H9 (cell line): ENCODE measurements around the gene UNC50. TPM values are rescaled to one million over a fixed set of nuclear protein-coding genes. Genes with fewer than 3 reads are reported as not detected.

ENCODE experiments used
- DNase-seq: peaks from one replicate; pipeline ENCODE4 v3.0.0-alpha.2; 2017
- H2AFZ ChIP-seq: one replicate; pipeline ENCODE4 v1.6.1; 2013; ENCODE audit warnings: mild to moderate bottlenecking, low read length, control low read depth, moderate library complexity
- H2AK5ac ChIP-seq: 2 replicates; pipeline ENCODE4 v1.6.1; 2013; ENCODE audit warnings: low read length, control low read depth, mixed read lengths; ENCODE audit not compliant: insufficient read length
- H2BK120ac ChIP-seq: one replicate; pipeline ENCODE4 v1.6.1; 2013; ENCODE audit warnings: low read depth, mild to moderate bottlenecking, low read length, control low read depth, inconsistent platforms; ENCODE audit not compliant: poor library complexity, severe bottlenecking
- H2BK12ac ChIP-seq: 2 replicates; pipeline ENCODE4 v1.6.1; 2013; ENCODE audit warnings: low read length, control low read depth, mixed read lengths, low read depth; ENCODE audit not compliant: insufficient read length
- H2BK15ac ChIP-seq: 2 replicates; pipeline ENCODE4 v1.6.1; 2013; ENCODE audit warnings: low read depth, low read length, control low read depth
- H2BK20ac ChIP-seq: one replicate; pipeline ENCODE4 v1.6.1; 2013; ENCODE audit warnings: low read depth, mild to moderate bottlenecking, low read length, control low read depth, inconsistent platforms; ENCODE audit not compliant: poor library complexity, severe bottlenecking
- H2BK5ac ChIP-seq: 2 replicates; pipeline ENCODE4 v1.6.1; 2013; ENCODE audit warnings: low read length, control low read depth, mixed read lengths; ENCODE audit not compliant: insufficient read length
- H3K14ac ChIP-seq: 2 replicates; pipeline ENCODE4 v1.6.1; 2013; ENCODE audit warnings: low read length, control low read depth; ENCODE audit not compliant: insufficient read depth
- H3K18ac ChIP-seq: 2 replicates; pipeline ENCODE4 v1.6.1; 2013; ENCODE audit warnings: low read depth, mild to moderate bottlenecking, mixed read lengths, low read length, control low read depth; ENCODE audit not compliant: insufficient read length
- H3K23ac ChIP-seq: 2 replicates; pipeline ENCODE4 v1.6.1; 2013; ENCODE audit warnings: low read length, control low read depth, mixed read lengths, low read depth; ENCODE audit not compliant: insufficient read length
- H3K23me2 ChIP-seq: 2 replicates; pipeline ENCODE4 v1.6.1; 2013; ENCODE audit warnings: low read depth, mild to moderate bottlenecking, mixed read lengths, low read length, control low read depth; ENCODE audit not compliant: insufficient read length, poor library complexity, severe bottlenecking
- H3K27ac ChIP-seq: 2 replicates; pipeline ENCODE4 v1.5.1; 2013; ENCODE audit warnings: low read length, control low read depth, mixed read lengths, low read depth; ENCODE audit not compliant: insufficient read length
- H3K27me3 ChIP-seq: 2 replicates; pipeline ENCODE4 v1.6.1; 2013; ENCODE audit warnings: low read length, control low read depth, inconsistent platforms; ENCODE audit not compliant: insufficient read depth
- H3K4ac ChIP-seq: 2 replicates; pipeline ENCODE4 v1.6.1; 2013; ENCODE audit warnings: low read depth, mild to moderate bottlenecking, control low read depth, inconsistent platforms, low read length, moderate library complexity
- H3K4me1 ChIP-seq: 2 replicates; pipeline ENCODE4 v1.6.1; 2013; ENCODE audit warnings: low read length, control low read depth, inconsistent platforms; ENCODE audit not compliant: insufficient read depth
- H3K4me2 ChIP-seq: 2 replicates; pipeline ENCODE4 v1.6.1; 2013; ENCODE audit warnings: low read length, control low read depth, mixed read lengths; ENCODE audit not compliant: insufficient read length, insufficient read depth
- H3K56ac ChIP-seq: 2 replicates; pipeline ENCODE4 v1.6.1; 2013; ENCODE audit warnings: low read depth, mild to moderate bottlenecking, mixed read lengths, low read length, control low read depth; ENCODE audit not compliant: insufficient read length
- H3K79me1 ChIP-seq: 2 replicates; pipeline ENCODE4 v1.6.1; 2013; ENCODE audit warnings: low read depth, mild to moderate bottlenecking, moderate library complexity, low read length, control low read depth, inconsistent platforms; ENCODE audit not compliant: insufficient read depth, poor library complexity, severe bottlenecking
- H3K79me2 ChIP-seq: 2 replicates; pipeline ENCODE4 v1.6.1; 2013; ENCODE audit warnings: low read length, control low read depth, inconsistent platforms; ENCODE audit not compliant: insufficient read depth
- H3K9ac ChIP-seq: 2 replicates; pipeline ENCODE4 v1.6.1; 2013; ENCODE audit warnings: low read length, control low read depth, mixed read lengths; ENCODE audit not compliant: insufficient read length; ENCODE audit errors: extremely low read depth
- H3K9me3 ChIP-seq: one replicate; pipeline ENCODE4 v1.6.1; 2013; ENCODE audit warnings: low read depth, low read length, inconsistent platforms; ENCODE audit not compliant: control insufficient read depth
- H3T11ph ChIP-seq: one replicate; pipeline ENCODE4 v1.6.1; 2013; ENCODE audit warnings: mild to moderate bottlenecking, low read length, control low read depth, inconsistent platforms
- H4K20me1 ChIP-seq: one replicate; pipeline ENCODE4 v1.6.1; 2013; ENCODE audit not compliant: control insufficient read depth, insufficient read length, insufficient read depth
- H4K5ac ChIP-seq: 2 replicates; pipeline ENCODE4 v1.6.1; 2013; ENCODE audit warnings: low read depth, mild to moderate bottlenecking, mixed read lengths, low read length, control low read depth; ENCODE audit not compliant: insufficient read length
- H4K8ac ChIP-seq: replicated peaks from 2 replicates; pipeline ENCODE4 v1.6.1; 2013; ENCODE audit warnings: low read length, control low read depth, mixed read lengths, low read depth; ENCODE audit not compliant: insufficient read length
- H4K91ac ChIP-seq: 2 replicates; pipeline ENCODE4 v1.6.1; 2013; ENCODE audit warnings: low read depth, mild to moderate bottlenecking, moderate library complexity, mixed read lengths, low read length, control low read depth; ENCODE audit not compliant: insufficient read length
- H3K27ac Mint-ChIP-seq, 3 experiments: 2 replicates in 2 of 3; 3 replicates in 1 of 3; pipeline ENCODE4 v1.8.0; 2020 to 2021; ENCODE audit warnings: mixed read lengths in 3 of 3, mild to moderate bottlenecking in 1 of 3, moderate library complexity in 1 of 3
- H3K27me3 Mint-ChIP-seq: 2 replicates; pipeline ENCODE4 v1.8.0; 2021; ENCODE audit warnings: low read depth, mild to moderate bottlenecking, moderate library complexity, mixed read lengths
- H3K36me3 Mint-ChIP-seq, 3 experiments: 2 replicates in 2 of 3; 3 replicates in 1 of 3; pipeline ENCODE4 v1.8.0; 2020 to 2021; ENCODE audit warnings: low read depth in 3 of 3, mixed read lengths in 3 of 3; ENCODE audit not compliant: insufficient read depth in 1 of 3
- H3K4me1 Mint-ChIP-seq, 2 experiments: 2 replicates each; pipeline ENCODE4 v1.8.0; 2020; ENCODE audit warnings: mixed read lengths in 2 of 2
- H3K4me3 Mint-ChIP-seq, 2 experiments: 2 replicates in 1 of 2; 3 replicates in 1 of 2; pipeline ENCODE4 v1.8.0; 2020 to 2021; ENCODE audit warnings: mild to moderate bottlenecking in 2 of 2, mixed read lengths in 2 of 2, moderate library complexity in 1 of 2
- H3K9me3 Mint-ChIP-seq, 2 experiments: 2 replicates in 1 of 2; 3 replicates in 1 of 2; pipeline ENCODE4 v1.8.0; 2020; ENCODE audit warnings: mild to moderate bottlenecking in 2 of 2, mixed read lengths in 2 of 2, moderate library complexity in 1 of 2
- CTCF ChIP-seq: fragments of 200-600 bp; sonication (generic); conservative IDR thresholded peaks from 3 replicates; pipeline ENCODE4 v1.8.0; 2021; ENCODE audit warnings: antibody characterized with exemption, mild to moderate bottlenecking
- WGBS: extraction: QIAGEN DNeasy Blood & Tissue Kit; methylation state at CpG from one replicate; pipeline ENCODE4 v1.1.7; 2013; ENCODE audit warnings: missing lambda C conversion rate, low lambda C conversion rate, mixed read lengths; ENCODE audit not compliant: insufficient read length; ENCODE audit errors: extremely low coverage; 5-methylcytosine and 5-hydroxymethylcytosine counted together
- total RNA-seq: library from RNA; stranded (reverse); gene quantifications from 2 replicates; pipeline ENCODE4 v1.2.1, GENCODE V29; 2021

Gene UNC50
- total RNA-seq, 1 experiment from 2014 or later: 35.4 TPM

GRCh38 chr2:98564541-98565132 lies 43.8 kb upstream of the UNC50 start:
- Histone ChIP-seq H3K4me1 (no peaks in the 10 kb centered on the region), H3K79me1 (no peaks in the 10 kb centered on the region), H2BK20ac (no peak overlapping the region), H2BK12ac (no peak overlapping the region), H2BK120ac (no peak overlapping the region), H3K23ac (no peak overlapping the region), H4K5ac (no peak overlapping the region), H3K9ac (no peak overlapping the region), H2AK5ac (no peak overlapping the region), H3K56ac (no peak overlapping the region), H3K18ac (no peak overlapping the region), H4K91ac (no peak overlapping the region), H3K4me2 (no peak overlapping the region), H2BK15ac (no peak overlapping the region), H3K14ac (no peak overlapping the region), H4K8ac (no peak overlapping the region), H3T11ph (no peak overlapping the region), H3K23me2 (no peaks in the 10 kb centered on the region), H3K27me3 (no peaks in the 10 kb centered on the region), H3K79me2 (no peaks in the 10 kb centered on the region), H3K27ac (no peak overlapping the region), H3K9me3 (no peaks in the 10 kb centered on the region), H2AFZ (no peak overlapping the region), H2BK5ac (no peak overlapping the region), H3K4ac (no peak overlapping the region), H4K20me1 (no peaks in the 10 kb centered on the region)
- no peak for TF ChIP-seq CTCF
- Mint-ChIP-seq H3K27ac (no peak overlapping the region; a peak in 1 of 7 replicates), H3K4me1 (no peaks in the 10 kb centered on the region), H3K9me3 (no peaks in the 10 kb centered on the region; a peak in 1 of 5 replicates), H3K4me3 (no peak overlapping the region), H3K27me3 (no peaks in the 10 kb centered on the region), H3K36me3 (peaks cover 15 to 84% (median 46%) of the 10 kb centered on the region in 3 experiments; a peak in 6 of 7 replicates)
- DNase-seq: no peak
- no CpG with 5 or more reads among the region's 17 CpGs for WGBS
